Erythroblast (primary cell): Measurements from ENCODE around the gene OGN.

Source experiments
- GATA1 ChIP-seq: IDR thresholded peaks from 2 replicates; pipeline ENCODE4 v1.6.1; 2011; ENCODE audit warnings: low read depth, mild to moderate bottlenecking, control low read depth, low read length, moderate library complexity
- POLR2A ChIP-seq: IDR thresholded peaks from 2 replicates; pipeline ENCODE4 v1.6.1; 2011; ENCODE audit warnings: mild to moderate bottlenecking, low read length

- TF ChIP-seq POLR2A = no peak
- no peak for TF ChIP-seq GATA1
These were observed 4.5 kb upstream of the OGN start for GRCh38 chr9:92408747-92409478.
